ENCODE results near the gene CXorf51A. TPM values are rescaled to one million over a fixed set of nuclear protein-coding genes. Genes with fewer than 3 reads are reported as not detected.

Gene CXorf51A
- total and polyA plus RNA-seq, 9 of the 15 experiments (the other 6 are each of a cell fraction or from before 2014, with no cell fraction given): not detected

Other genes with a start within 250 kb of the CXorf51A start
- gene CXorf51B, start 5.0 kb downstream of the CXorf51A start, total RNA-seq (2014; rRNA removed): not detected in 2 replicates
- gene CXorf51B, start 5.0 kb downstream of the CXorf51A start, total RNA-seq (2014; rRNA removed; fragmentation: Illumina TruSeq; extraction: Trizol): not detected in 2 replicates
- gene CXorf51B, start 5.0 kb downstream of the CXorf51A start, total RNA-seq (2015; rRNA removed; fragmentation: Illumina TruSeq; extraction: Trizol): not detected in 2 replicates
- gene CXorf51B, start 5.0 kb downstream of the CXorf51A start, total RNA-seq (2021): not detected in 2 replicates
- gene CXorf51B, start 5.0 kb downstream of the CXorf51A start, polyA plus RNA-seq (2011; rRNA removed): not detected in 2 replicates
- not detected in 2 replicates for gene CXorf51B, start 5.0 kb downstream of the CXorf51A start, polyA plus RNA-seq (2014; fragmentation: Illumina TruSeq; extraction: Trizol)
- not detected for gene CXorf51B, start 5.0 kb downstream of the CXorf51A start, polyA plus RNA-seq (2014; fragmentation: Nextera tagmentation; extraction: Ambion mirVana)
- gene CXorf51B, start 5.0 kb downstream of the CXorf51A start, polyA plus RNA-seq (2014; rRNA removed): not detected in 2 replicates

All from K562 (cell line).